Islet precursor cell (in vitro differentiated cells): ENCODE data around the gene GPR31.
"Not testable (repeated sequence)": the region's sequence is repeated elsewhere in the genome, so short reads cannot be mapped to it uniquely, and the experiment has no call there.

Source experiments
- DNase-seq: peaks from one replicate; pipeline ENCODE4 v3.0.0-alpha.2; 2018

Gene GPR31

GRCh38 chr6:167157863-167158262 lies at the start of gene GPR31:
Gene GPR31 (minus strand): TSS chr6:167157980. CDS start chr6:167157831, 149 bp downstream.
- no peak for DNase-seq

- peak; percentile 41 for DNase-seq
Observed at GRCh38 chr6:167207527-167207926, 49.7 kb upstream of the GPR31 start.

- DNase-seq, result peak; percentile 49
Observed at GRCh38 chr6:167205316-167205715, 47.5 kb upstream of the GPR31 start.

- DNase-seq, result peak; percentile 93
Observed at GRCh38 chr6:167204059-167204348, 46.2 kb upstream of the GPR31 start.

- peak; percentile 74 for DNase-seq
Observed at GRCh38 chr6:167203261-167204058, 45.7 kb upstream of the GPR31 start.

- not testable (repeated sequence) for DNase-seq
Observed at GRCh38 chr6:167202613-167203012, 44.8 kb upstream of the GPR31 start.

- peak; percentile 77 for DNase-seq
Observed at GRCh38 chr6:167200806-167201205, 43.0 kb upstream of the GPR31 start.

- not testable (repeated sequence) for DNase-seq
Observed at GRCh38 chr6:167195941-167196610, 38.3 kb upstream of the GPR31 start.

GRCh38 chr6:167193515-167194125 lies 35.8 kb upstream of the GPR31 start:
- DNase-seq, result not testable (repeated sequence)

- DNase-seq, result not testable (repeated sequence)
Observed at GRCh38 chr6:167191043-167191583, 33.3 kb upstream of the GPR31 start.

GRCh38 chr6:167187275-167187674 lies 29.5 kb upstream of the GPR31 start:
- DNase-seq, result not testable (repeated sequence)

- not testable (repeated sequence) for DNase-seq
Observed at GRCh38 chr6:167185101-167185500, 27.3 kb upstream of the GPR31 start.

- not testable (repeated sequence) for DNase-seq
Observed at GRCh38 chr6:167182913-167183314, 25.1 kb upstream of the GPR31 start.

- not testable (repeated sequence) for DNase-seq
Observed at GRCh38 chr6:167181351-167181750, 23.6 kb upstream of the GPR31 start.

- not testable (repeated sequence) for DNase-seq
Observed at GRCh38 chr6:167180086-167180485, 22.3 kb upstream of the GPR31 start.

GRCh38 chr6:167178896-167179655 lies 21.3 kb upstream of the GPR31 start:
- not testable (repeated sequence) for DNase-seq

GRCh38 chr6:167177271-167177670 lies 19.5 kb upstream of the GPR31 start:
- DNase-seq, result not testable (repeated sequence)

- not testable (repeated sequence) for DNase-seq
Observed at GRCh38 chr6:167172011-167172410, 14.2 kb upstream of the GPR31 start.

GRCh38 chr6:167171300-167171699 lies 13.5 kb upstream of the GPR31 start:
- DNase-seq, result not testable (repeated sequence)

GRCh38 chr6:167169867-167170266 lies 12.1 kb upstream of the GPR31 start:
- DNase-seq, result not testable (repeated sequence)

GRCh38 chr6:167168296-167168695 lies 10.5 kb upstream of the GPR31 start:
- DNase-seq, result not testable (repeated sequence)

- not testable (repeated sequence) for DNase-seq
Observed at GRCh38 chr6:167167699-167168098, 9.9 kb upstream of the GPR31 start.
